Measurements from ENCODE around the gene DNAJC15. TPM values are rescaled to one million over a fixed set of nuclear protein-coding genes. Genes with fewer than 3 reads are reported as not detected.

Gene DNAJC15
- total and polyA plus RNA-seq, 2 of the 8 experiments (the other 6 are each of a cell fraction or from before 2014, with no cell fraction given), result 5.8 to 20.8 TPM

DNA sequence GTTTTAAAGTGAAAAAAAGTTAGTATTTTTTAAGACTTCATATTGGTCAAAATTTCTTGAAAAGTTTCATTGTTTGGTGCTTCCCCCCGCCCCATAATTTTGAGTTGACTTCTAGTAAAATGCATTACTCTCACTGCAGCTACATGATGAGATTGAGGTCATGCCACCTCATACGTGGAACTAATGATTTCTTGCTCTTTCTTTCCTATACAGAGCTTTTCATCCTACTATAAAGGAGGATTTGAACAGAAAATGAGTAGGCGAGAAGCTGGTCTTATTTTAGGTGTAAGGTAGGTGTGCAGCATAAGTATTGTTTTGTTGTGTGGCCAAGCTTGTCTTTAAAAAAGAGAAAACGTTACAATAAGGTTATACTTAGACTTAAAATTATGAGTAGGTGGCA, 55.0 kb downstream of the DNAJC15 start (continued):
- TF ChIP-seq CHD7 (IDR thresholded peaks at IDR 0.05; ENCODE audit: insufficient replicate concordance, low read length), result no peak
- TF ChIP-seq JUN (IDR thresholded peaks at IDR 0.05; ENCODE audit: low read depth, low read length), result no peak
- TF ChIP-seq ASH2L (IDR thresholded peaks at IDR 0.05; ENCODE audit: low read length), result no peak
- TF ChIP-seq FOSL1 (IDR thresholded peaks at IDR 0.05; ENCODE audit: insufficient read depth, low read depth, low read length), result no peak
- TF ChIP-seq NANOG (IDR thresholded peaks at IDR 0.05; ENCODE audit: insufficient read depth, low read depth, low read length, poor library complexity, severe bottlenecking), result no peak
- TF ChIP-seq ZNF274 (IDR thresholded peaks at IDR 0.05; ENCODE audit: borderline replicate concordance, extremely low read depth, low read length), result no peak
